HG03103 (cell line): ENCODE data around the gene GOLT1B.

ENCODE experiments used
- ATAC-seq: cut with Tn5 transposase; IDR thresholded peaks from one replicate; pipeline ENCODE4 v1.9.1; 2021; ENCODE audit warnings: low read depth; ENCODE audit not compliant: unreplicated experiment

Gene GOLT1B

GRCh38 chr12:21561158-21561557, 59.6 kb downstream of the GOLT1B start:
- ATAC-seq: no peak

- no peak for ATAC-seq
Observed at GRCh38 chr12:21562859-21563258, 61.3 kb downstream of the GOLT1B start.

- ATAC-seq: no peak
Observed at GRCh38 chr12:21566223-21566906, 64.8 kb downstream of the GOLT1B start.

- ATAC-seq: no peak
Observed at GRCh38 chr12:21566907-21567394, 65.4 kb downstream of the GOLT1B start.
